H1 (cell line): ENCODE measurements around the gene TMEM222. TPM values are rescaled to one million over a fixed set of nuclear protein-coding genes. Genes with fewer than 3 reads are reported as not detected.

ENCODE experiments used
- CTCF ChIA-PET: fragments of 300-600 bp; sonication (Branson Sonifier 250); formaldehyde crosslinking; loops from one replicate; lab custom pipeline; 2021; ENCODE audit not compliant: partially characterized antibody; lab: Charles Lee
- POLR2A ChIA-PET: fragments of 300-600 bp; sonication (Branson Sonifier 250); formaldehyde crosslinking; loops from one replicate; lab custom pipeline; 2021; ENCODE audit warnings: inconsistent platforms; ENCODE audit not compliant: partially characterized antibody; lab: Charles Lee
- DNase-seq, 2 experiments: peaks; one replicate each; pipeline versions ENCODE4 v3.0.0 to v3.0.0-alpha.2; 2010 to 2022; ENCODE audit warnings: low spot score in 2 of 2, low read depth in 1 of 2, mixed read lengths in 1 of 2
- FAIRE-seq: peaks from 2 replicates; lab custom pipeline; 2011; peaks lifted over from hg19 to GRCh38; lab: Jason Lieb, UNC
- H2AFZ ChIP-seq: 2 replicates; pipeline ENCODE4 v1.8.1; 2012; ENCODE audit warnings: low read length, inconsistent platforms
- H2AK5ac ChIP-seq: 2 replicates; pipeline ENCODE4 v1.6.1; 2013; ENCODE audit warnings: low read depth, low read length
- H2BK120ac ChIP-seq: replicated peaks from 2 replicates; pipeline ENCODE3; 2013; ENCODE audit warnings: low read depth, low read length, inconsistent platforms
- H2BK12ac ChIP-seq: 2 replicates; pipeline ENCODE4 v1.6.1; 2013; ENCODE audit warnings: low read depth, low read length
- H2BK15ac ChIP-seq: 2 replicates; pipeline ENCODE4 v1.6.1; 2013; ENCODE audit warnings: low read length
- H2BK20ac ChIP-seq: 2 replicates; pipeline ENCODE4 v1.6.1; 2013; ENCODE audit warnings: low read length
- H2BK5ac ChIP-seq: 2 replicates; pipeline ENCODE4 v1.6.1; 2013; ENCODE audit warnings: low read depth, low read length
- H3K14ac ChIP-seq: 2 replicates; pipeline ENCODE4 v1.6.1; 2013; ENCODE audit warnings: inconsistent platforms; ENCODE audit not compliant: insufficient read length
- H3K18ac ChIP-seq: 2 replicates; pipeline ENCODE4 v1.6.1; 2013; ENCODE audit warnings: low read length; ENCODE audit errors: extremely low read depth
- H3K23ac ChIP-seq: 2 replicates; pipeline ENCODE4 v1.6.1; 2013; ENCODE audit warnings: inconsistent platforms; ENCODE audit not compliant: insufficient read length
- H3K23me2 ChIP-seq: 2 replicates; pipeline ENCODE4 v1.6.1; 2013; ENCODE audit warnings: low read depth, low read length
- H3K27ac ChIP-seq: 2 replicates; pipeline ENCODE4 v1.6.1; 2011; ENCODE audit warnings: low read depth, low read length, inconsistent platforms
- H3K27me3 ChIP-seq, 4 experiments: replicated peaks in 1 of 4; 1 replicate in 1 of 4; 2 replicates in 3 of 4; pipeline versions ENCODE4 v1.6.1 to v1.8.1; 2011 to 2013; ENCODE audit warnings: low read length in 3 of 4, mild to moderate bottlenecking in 3 of 4, inconsistent platforms in 2 of 4, mixed read lengths in 2 of 4, moderate library complexity in 1 of 4; ENCODE audit not compliant: control insufficient read depth in 3 of 4, insufficient read depth in 3 of 4; ENCODE audit errors: extremely low read depth in 1 of 4
- H3K36me3 ChIP-seq, 4 experiments: 2 replicates each; pipeline versions ENCODE4 v1.6.1 to v1.8.1; 2011 to 2013; ENCODE audit warnings: mild to moderate bottlenecking in 4 of 4, low read length in 3 of 4, moderate library complexity in 2 of 4, control low read depth in 1 of 4, inconsistent platforms in 1 of 4; ENCODE audit not compliant: insufficient read depth in 4 of 4, control insufficient read depth in 2 of 4
- H3K4ac ChIP-seq: replicated peaks from 2 replicates; pipeline ENCODE3; 2013; ENCODE audit warnings: low read length, low read depth, mixed read lengths, inconsistent platforms; ENCODE audit not compliant: insufficient read length
- H3K4me1 ChIP-seq, 4 experiments: replicated peaks in 1 of 4; 1 replicate in 1 of 4; 2 replicates in 3 of 4; pipeline versions ENCODE4 v1.6.1 to v1.8.1; 2011 to 2013; ENCODE audit warnings: low read length in 3 of 4, inconsistent platforms in 2 of 4, mixed read lengths in 1 of 4; ENCODE audit not compliant: insufficient read depth in 4 of 4, control insufficient read depth in 3 of 4
- H3K4me2 ChIP-seq, 2 experiments: 2 replicates each; pipeline versions ENCODE4 v1.6.1 to v1.8.1; 2011 to 2013; ENCODE audit warnings: low read depth in 2 of 2, low read length in 2 of 2, control low read depth in 1 of 2, inconsistent platforms in 1 of 2, mild to moderate bottlenecking in 1 of 2; ENCODE audit not compliant: insufficient read depth in 1 of 2
- H3K4me3 ChIP-seq, 4 experiments: fragments of 200-600, 300-600 bp in 1 of 4; sonication (generic), shearing (Covaris generic), sonication (Bioruptor Twin) in 1 of 4; 2 replicates each; pipeline versions ENCODE4 v1.5.1 to v1.8.1; 2011 to 2016; ENCODE audit warnings: low read length in 4 of 4, low read depth in 3 of 4, control low read depth in 2 of 4, inconsistent platforms in 2 of 4, mild to moderate bottlenecking in 2 of 4, mixed read lengths in 1 of 4, moderate library complexity in 1 of 4; ENCODE audit not compliant: insufficient read depth in 2 of 4; ENCODE audit errors: extremely low read depth in 1 of 4
- H3K56ac ChIP-seq: replicated peaks from 2 replicates; pipeline ENCODE3; 2013; ENCODE audit warnings: low read depth, mild to moderate bottlenecking, mixed read lengths, low read length, inconsistent platforms; ENCODE audit not compliant: insufficient read length
- H3K79me1 ChIP-seq: 2 replicates; pipeline ENCODE4 v1.6.1; 2013; ENCODE audit warnings: low read depth, low read length, control low read depth
- H3K79me2 ChIP-seq, 2 experiments: 2 replicates each; pipeline versions ENCODE4 v1.6.1 to v1.8.1; 2012 to 2013; ENCODE audit warnings: low read length in 2 of 2, mild to moderate bottlenecking in 2 of 2, inconsistent platforms in 1 of 2; ENCODE audit not compliant: insufficient read depth in 2 of 2, control insufficient read depth in 1 of 2
- H3K9ac ChIP-seq, 4 experiments: replicated peaks in 1 of 4; 1 replicate in 1 of 4; 2 replicates in 3 of 4; pipeline versions ENCODE4 v1.6.1 to v1.8.1; 2011 to 2013; ENCODE audit warnings: low read depth in 3 of 4, low read length in 3 of 4, control low read depth in 2 of 4, mild to moderate bottlenecking in 2 of 4, moderate library complexity in 2 of 4, inconsistent platforms in 1 of 4; ENCODE audit errors: extremely low read depth in 1 of 4
- H3K9me3 ChIP-seq, 2 experiments: 2 replicates each; pipeline versions ENCODE4 v1.6.1 to v1.8.1; 2012 to 2013; ENCODE audit warnings: mild to moderate bottlenecking in 2 of 2, moderate library complexity in 2 of 2, control low read depth in 1 of 2, inconsistent platforms in 1 of 2, low read depth in 1 of 2, low read length in 1 of 2, mixed read lengths in 1 of 2; ENCODE audit not compliant: insufficient read depth in 2 of 2
- H4K20me1 ChIP-seq, 2 experiments: replicated peaks in 1 of 2; 2 replicates each; pipeline versions ENCODE3 to v1.8.1; 2011 to 2013; ENCODE audit warnings: inconsistent platforms in 2 of 2, low read length in 2 of 2, mild to moderate bottlenecking in 1 of 2; ENCODE audit not compliant: insufficient read depth in 2 of 2, control insufficient read depth in 1 of 2
- H4K5ac ChIP-seq: 2 replicates; pipeline ENCODE4 v1.6.1; 2013; ENCODE audit warnings: low read length, low read depth, mixed read lengths, inconsistent platforms; ENCODE audit not compliant: insufficient read length
- H4K8ac ChIP-seq: 2 replicates; pipeline ENCODE4 v1.8.0; 2013; ENCODE audit warnings: mild to moderate bottlenecking, moderate library complexity, low read length, inconsistent platforms; ENCODE audit not compliant: insufficient read depth; ENCODE audit errors: extremely low read depth
- H4K91ac ChIP-seq: replicated peaks from 2 replicates; pipeline ENCODE3; 2013; ENCODE audit warnings: low read length, mixed read lengths, inconsistent platforms; ENCODE audit not compliant: insufficient read length
- BCL11A ChIP-seq, 2 experiments: IDR thresholded peaks; one replicate each; pipeline ENCODE4 v1.6.1; 2011; ENCODE audit warnings: low read depth in 2 of 2, low read length in 2 of 2, mild to moderate bottlenecking in 2 of 2
- CHD1 ChIP-seq: IDR thresholded peaks from 2 replicates; pipeline ENCODE4 v1.6.1; 2012; ENCODE audit warnings: low read depth, low read length, improper control_type of control experiment
- EGR1 ChIP-seq: IDR thresholded peaks from 2 replicates; pipeline ENCODE4 v1.6.1; 2011; ENCODE audit warnings: low read depth, low read length, borderline replicate concordance
- HDAC2 ChIP-seq, 2 experiments: fragments of 300-600 bp in 1 of 2; sonication (generic) in 1 of 2; IDR thresholded peaks; 2 replicates each; pipeline ENCODE4 v1.6.1; 2011 to 2012; ENCODE audit warnings: low read depth in 2 of 2, low read length in 2 of 2, mild to moderate bottlenecking in 2 of 2, moderate library complexity in 2 of 2, borderline replicate concordance in 1 of 2, inconsistent platforms in 1 of 2
- NANOG ChIP-seq: IDR thresholded peaks from 2 replicates; pipeline ENCODE4 v1.6.1; 2011; ENCODE audit warnings: low read length, low read depth, mild to moderate bottlenecking, inconsistent platforms; ENCODE audit not compliant: insufficient read depth, poor library complexity, severe bottlenecking
- POU5F1 ChIP-seq: IDR thresholded peaks from 2 replicates; pipeline ENCODE4 v1.6.1; 2011; ENCODE audit warnings: low read depth, mild to moderate bottlenecking, low read length, moderate library complexity
- RAD21 ChIP-seq, 2 experiments: IDR thresholded peaks in 1 of 2; conservative IDR thresholded peaks in 1 of 2; 2 replicates each; pipeline ENCODE4 v1.6.1; 2011; ENCODE audit warnings: low read depth in 2 of 2, low read length in 2 of 2, improper control_type of control experiment in 1 of 2, inconsistent platforms in 1 of 2, mild to moderate bottlenecking in 1 of 2, moderate library complexity in 1 of 2
- RBBP5 ChIP-seq: IDR thresholded peaks from 2 replicates; pipeline ENCODE4 v1.7.1; 2012; ENCODE audit warnings: low read depth, mild to moderate bottlenecking, inconsistent platforms, low read length, moderate library complexity, borderline replicate concordance
- SIRT6 ChIP-seq: IDR thresholded peaks from one replicate; pipeline ENCODE4 v1.7.1; 2012; ENCODE audit warnings: low read length, inconsistent platforms
- TBP ChIP-seq: IDR thresholded peaks from 2 replicates; pipeline ENCODE4 v1.6.1; 2011; ENCODE audit warnings: low read depth, low read length, improper control_type of control experiment
- WGBS, 2 experiments: shearing (Covaris generic) in 1 of 2; methylation state at CpG; one replicate each; pipeline versions ENCODE4 v1.1.6 to v1.1.7; 2013 to 2015; ENCODE audit warnings: low lambda C conversion rate in 2 of 2, mixed read lengths in 2 of 2, inconsistent platforms in 1 of 2, low coverage in 1 of 2, missing lambda C conversion rate in 1 of 2; ENCODE audit not compliant: insufficient replicate concordance in 2 of 2, insufficient coverage in 1 of 2, insufficient read length in 1 of 2; ENCODE audit errors: extremely low coverage in 1 of 2, missing lambda C conversion rate in 1 of 2; 5-methylcytosine and 5-hydroxymethylcytosine counted together
- polyA plus RNA-seq, 7 experiments: library from polyadenylated mRNA; depleted of rRNA in 3 of 7; stranded (reverse) in 5 of 7; unstranded in 2 of 7; fragments of >200 nt in 5 of 7; fragments of 200-250 nt in 2 of 7; gene quantifications; 1 replicate in 5 of 7; 2 replicates in 1 of 7; 4 replicates in 1 of 7; pipeline versions ENCODE4 v1.2.1 to v1.2.3, GENCODE V29; 2011 to 2013; ENCODE audit warnings: missing spikeins in 2 of 7, mixed read lengths in 2 of 7
- total RNA-seq: library from RNA; stranded (reverse); fragmentation: NEBNext Ultra II Directional; extraction: Animal tissue kit (Norgen Biotek cat#: 25700); gene quantifications from 2 replicates; pipeline ENCODE4 v1.2.1, GENCODE V29; 2021

Gene TMEM222
- total and polyA plus RNA-seq, 2 of the 8 experiments (the other 6 are each of a cell fraction or from before 2014, with no cell fraction given), result 27.0 to 51.8 TPM

- Histone ChIP-seq H3K27ac (no peak overlapping the region), H2BK15ac (no peak overlapping the region), H2BK5ac (no peak overlapping the region), H3K36me3 (no peaks in the 10 kb centered on the region; a peak in 1 of 8 replicates), H3K9ac (no peak overlapping the region), H2BK120ac (no peak overlapping the region), H3K14ac (no peak overlapping the region), H2BK20ac (no peak overlapping the region), H3K18ac (no peak overlapping the region), H3K4me1 (peaks cover 0 to 19% (median 10%) of the 10 kb centered on the region in 4 experiments; a peak in 6 of 7 replicates), H3K23ac (no peak overlapping the region), H2AK5ac (no peak overlapping the region), H3K4ac (no peak overlapping the region), H3K4me3 (no peak overlapping the region), H3K23me2 (no peaks in the 10 kb centered on the region), H2BK12ac (0 out of 2 replicates have a peak overlapping the region, but pooled peaks have one; percentile 35), H3K9me3 (no peaks in the 10 kb centered on the region), H2AFZ (no peak overlapping the region), H3K79me2 (no peaks in the 10 kb centered on the region), H3K27me3 (no peaks in the 10 kb centered on the region), H4K20me1 (no peaks in the 10 kb centered on the region), H4K91ac (no peak overlapping the region), H3K79me1 (no peaks in the 10 kb centered on the region), H3K4me2 (no peak overlapping the region), H3K56ac (no peak overlapping the region), H4K5ac (no peak overlapping the region), H4K8ac (no peak overlapping the region)
- ChIA-PET POLR2A (interaction anchor here (0.8 to 2.4 kb wide), 7 partner anchors 10 to 142 kb away, joined by 3 to 7 read pairs (median 4); partner anchors contain the start of genes MAP3K6 and SLC9A1), CTCF (interaction anchor here (0.5 to 17.9 kb wide), 64 partner anchors 9 to 527 kb away, joined by 3 to 321 read pairs (median 4); partner anchors contain the start of genes AHDC1, CD164L2, GPR3 and MAP3K6)
- DNase-seq (peak in 1 of 2 experiments; percentile 94), FAIRE-seq (peak; percentile 58)
- 47% methylated on average over 10 of the region's 10 CpGs; no CpG with 5 or more reads in 1 of the 2 experiments for WGBS, 2 experiments
- TF ChIP-seq CHD1 (no peak), RAD21 (IDR thresholded peaks at IDR 0.05 in 1 of 2, conservative IDR thresholded peaks at IDR 0.05 in 1 of 2; ENCODE audit: low read depth in 2 of 2, low read length in 2 of 2) (peak; percentile 50 to 64), RBBP5 (no peak), POU5F1 (no peak), NANOG (no peak), BCL11A (IDR thresholded peaks at IDR 0.05; ENCODE audit: low read depth in 2 of 2, low read length in 2 of 2) (no peak), TBP (no peak), SIRT6 (no peak), HDAC2 (IDR thresholded peaks at IDR 0.05; ENCODE audit: borderline replicate concordance in 1 of 2, low read depth in 2 of 2, low read length in 2 of 2) (no peak), EGR1 (no peak)
Observed at GRCh38 chr1:27296773-27297291, 25.1 kb upstream of the TMEM222 start.
